Retinal pigment epithelial cell (primary cell): ENCODE results near the gene NFYC.

Source experiments
- DNase-seq: peaks from one replicate; pipeline ENCODE4 v3.0.0-alpha.2; 2010; ENCODE audit warnings: low read depth
- H3K4me3 ChIP-seq: 2 replicates; pipeline ENCODE4 v1.5.1; 2011; ENCODE audit warnings: mild to moderate bottlenecking, low read length, control low read depth, moderate library complexity
- TF ChIP-seq, protein P1 (sequence below): conservative IDR thresholded peaks from 2 replicates; pipeline ENCODE4 v1.5.1; 2011; ENCODE audit warnings: low read depth, low read length, control low read depth, inconsistent platforms

The NFYC gene

DNA sequence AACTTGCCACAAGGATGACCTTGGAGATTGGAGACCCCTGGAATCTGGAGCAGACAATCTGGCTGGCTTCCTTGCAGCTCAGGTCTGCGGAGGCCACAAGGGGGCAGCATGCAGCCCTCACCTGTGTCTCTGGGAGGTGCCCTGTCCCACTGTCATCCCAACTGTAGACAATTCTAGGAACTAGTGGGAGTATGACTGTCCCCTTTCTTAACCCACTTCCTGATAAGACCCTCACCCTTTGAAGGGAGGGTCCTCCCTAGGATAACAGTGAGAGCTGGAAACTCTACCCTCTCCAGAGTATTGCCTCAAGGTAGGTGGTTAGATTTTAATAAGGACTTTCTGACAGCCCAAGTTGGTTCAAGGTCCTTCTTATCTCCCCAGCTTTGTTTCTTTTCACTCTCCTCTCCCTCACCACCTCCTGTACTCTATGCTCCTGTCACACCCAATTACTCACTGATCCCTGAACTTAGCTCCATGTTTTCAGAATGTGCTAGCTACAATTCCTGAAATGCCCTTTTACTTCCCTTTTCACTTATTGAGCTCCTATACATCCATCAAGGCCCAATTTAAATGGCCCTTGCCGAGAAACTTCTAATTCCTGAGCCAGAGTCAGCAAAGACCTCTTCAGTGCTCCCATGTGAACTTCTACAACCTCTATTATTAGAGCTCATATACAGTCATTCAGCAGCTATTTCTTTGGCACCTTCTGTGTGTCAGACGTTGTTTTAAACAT lies 82.9 kb downstream of the NFYC start:
- no peak for DNase-seq
- H3K4me3 ChIP-seq, result no peak overlapping the region
- TF ChIP-seq, protein P1, sequence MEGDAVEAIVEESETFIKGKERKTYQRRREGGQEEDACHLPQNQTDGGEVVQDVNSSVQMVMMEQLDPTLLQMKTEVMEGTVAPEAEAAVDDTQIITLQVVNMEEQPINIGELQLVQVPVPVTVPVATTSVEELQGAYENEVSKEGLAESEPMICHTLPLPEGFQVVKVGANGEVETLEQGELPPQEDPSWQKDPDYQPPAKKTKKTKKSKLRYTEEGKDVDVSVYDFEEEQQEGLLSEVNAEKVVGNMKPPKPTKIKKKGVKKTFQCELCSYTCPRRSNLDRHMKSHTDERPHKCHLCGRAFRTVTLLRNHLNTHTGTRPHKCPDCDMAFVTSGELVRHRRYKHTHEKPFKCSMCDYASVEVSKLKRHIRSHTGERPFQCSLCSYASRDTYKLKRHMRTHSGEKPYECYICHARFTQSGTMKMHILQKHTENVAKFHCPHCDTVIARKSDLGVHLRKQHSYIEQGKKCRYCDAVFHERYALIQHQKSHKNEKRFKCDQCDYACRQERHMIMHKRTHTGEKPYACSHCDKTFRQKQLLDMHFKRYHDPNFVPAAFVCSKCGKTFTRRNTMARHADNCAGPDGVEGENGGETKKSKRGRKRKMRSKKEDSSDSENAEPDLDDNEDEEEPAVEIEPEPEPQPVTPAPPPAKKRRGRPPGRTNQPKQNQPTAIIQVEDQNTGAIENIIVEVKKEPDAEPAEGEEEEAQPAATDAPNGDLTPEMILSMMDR, result peak; percentile 94

DNA sequence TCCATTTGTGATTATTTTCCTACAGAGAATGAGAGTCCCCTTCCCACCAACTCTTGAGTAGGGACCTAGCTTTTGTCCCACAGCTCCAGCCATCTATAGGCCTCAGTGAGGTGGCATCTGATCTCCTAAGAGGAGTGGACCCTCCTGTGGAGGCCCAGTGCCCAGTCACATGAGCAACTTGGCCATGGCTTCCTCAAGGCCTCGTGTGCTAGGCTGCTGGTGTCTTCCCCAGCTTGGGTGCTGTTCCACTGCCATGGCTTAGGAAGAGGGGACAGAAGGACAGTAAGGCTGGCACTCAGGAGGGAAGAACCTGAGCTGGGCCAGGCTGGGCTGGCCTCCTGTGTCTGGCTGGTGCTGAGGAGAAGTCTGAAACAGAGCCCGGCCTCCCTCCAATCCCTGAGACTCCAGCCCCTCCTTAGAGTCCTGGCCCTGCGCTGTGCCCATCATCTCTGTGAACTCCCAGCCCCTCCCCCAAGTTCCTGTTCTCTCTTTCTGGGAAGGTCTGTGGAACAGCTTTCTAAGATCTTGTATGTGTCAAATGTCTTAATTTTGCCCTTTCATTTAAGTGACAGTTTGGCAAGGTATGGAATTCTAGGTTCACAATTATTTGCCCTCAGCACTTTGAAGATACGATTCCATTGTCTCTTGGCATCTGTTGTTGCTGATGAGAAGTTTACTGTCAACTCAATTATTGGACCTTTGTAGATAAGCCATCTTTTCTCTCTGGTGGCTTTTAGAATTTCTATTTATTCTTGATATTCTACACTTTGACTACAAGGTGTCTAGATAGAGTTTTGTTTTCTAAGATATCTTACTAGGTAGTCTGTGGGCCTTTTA lies 85.0 kb downstream of the NFYC start:
- no peak overlapping the region for H3K4me3 ChIP-seq
- no peak for DNase-seq
- TF ChIP-seq, protein P1, result no peak

DNA sequence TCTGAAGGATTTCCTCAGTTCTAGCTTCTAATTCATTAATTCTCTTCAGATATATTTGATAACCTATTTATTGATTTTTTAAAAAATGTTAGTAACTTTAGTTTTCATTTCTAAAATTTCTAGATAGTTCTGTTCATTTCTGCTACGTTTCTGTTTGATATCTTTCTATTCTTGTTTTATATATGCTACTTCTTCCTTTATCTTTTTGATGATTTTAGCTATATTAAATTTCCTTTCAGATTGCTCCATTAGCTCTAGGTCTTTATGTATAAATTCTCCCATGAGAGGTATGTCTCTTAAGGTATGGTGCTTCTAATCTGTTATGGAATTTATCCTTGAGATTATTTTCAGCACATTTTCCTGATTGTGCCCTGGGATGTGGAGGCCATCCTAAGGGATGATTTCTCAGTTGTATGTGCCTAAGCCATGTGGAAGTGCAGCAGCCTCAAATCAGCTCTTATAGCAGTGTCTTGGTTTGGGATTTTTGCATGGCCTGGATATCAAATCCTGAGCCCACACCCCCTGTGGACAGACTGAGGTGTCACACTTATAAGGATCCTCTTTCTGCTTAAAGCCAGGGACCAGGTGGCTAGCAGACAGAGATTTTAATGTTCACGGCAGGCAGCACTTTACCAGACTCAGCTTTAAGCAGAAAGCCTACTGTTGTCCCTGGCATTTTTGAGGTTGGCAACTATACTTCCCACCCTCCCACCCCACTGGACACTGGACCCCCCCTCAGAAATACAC lies 85.9 kb downstream of the NFYC start:
- H3K4me3 ChIP-seq, result no peak overlapping the region
- TF ChIP-seq, protein P1, result no peak
- no peak for DNase-seq

DNA sequence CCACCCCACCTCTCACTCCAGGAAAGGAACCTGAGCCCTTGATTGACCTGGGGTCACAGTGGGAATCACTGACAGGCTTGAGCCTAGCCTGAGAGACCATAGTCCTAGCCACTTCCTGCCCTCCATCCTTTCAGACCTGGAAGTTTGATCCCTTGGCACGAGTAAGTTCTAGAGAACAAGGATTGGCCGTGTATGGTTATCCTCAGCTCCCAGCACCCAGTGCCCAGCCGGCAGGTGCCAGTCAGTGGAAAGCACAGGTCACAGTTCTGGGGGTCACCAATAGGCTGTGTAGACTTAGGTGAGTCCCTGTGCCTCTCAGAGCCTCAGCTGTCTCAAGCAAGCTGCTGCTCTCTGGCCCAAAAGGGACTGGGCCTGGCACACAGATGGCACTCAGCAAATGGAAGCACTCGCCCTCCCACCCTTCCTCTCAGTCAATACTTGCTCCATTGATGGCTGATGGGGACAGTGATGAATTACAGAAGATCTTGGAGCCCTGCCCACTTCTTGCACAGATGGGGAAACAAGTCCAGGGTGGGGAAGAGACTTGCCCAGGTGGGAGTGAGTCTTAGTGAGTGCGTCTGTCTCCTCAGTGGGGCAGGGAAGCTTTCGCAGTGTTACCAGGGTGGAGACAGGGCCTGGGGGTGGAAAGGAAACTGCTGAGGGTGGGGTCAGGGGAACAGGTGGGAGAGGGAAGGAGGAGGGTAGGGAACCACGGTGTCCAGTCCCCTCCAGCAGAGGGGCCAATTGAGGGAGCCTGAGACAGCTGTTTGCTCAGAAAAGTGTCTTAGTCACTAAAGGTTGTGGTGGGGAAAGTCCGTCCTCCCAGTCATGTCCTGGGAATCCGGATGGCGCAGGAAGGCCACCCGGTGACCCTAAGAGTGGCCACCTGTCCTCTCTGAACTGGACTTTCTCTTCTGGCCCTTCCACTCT lies 89.4 kb downstream of the NFYC start:
- H3K4me3 ChIP-seq, result no peak overlapping the region
- no peak for DNase-seq
- TF ChIP-seq, protein P1, result no peak

DNA sequence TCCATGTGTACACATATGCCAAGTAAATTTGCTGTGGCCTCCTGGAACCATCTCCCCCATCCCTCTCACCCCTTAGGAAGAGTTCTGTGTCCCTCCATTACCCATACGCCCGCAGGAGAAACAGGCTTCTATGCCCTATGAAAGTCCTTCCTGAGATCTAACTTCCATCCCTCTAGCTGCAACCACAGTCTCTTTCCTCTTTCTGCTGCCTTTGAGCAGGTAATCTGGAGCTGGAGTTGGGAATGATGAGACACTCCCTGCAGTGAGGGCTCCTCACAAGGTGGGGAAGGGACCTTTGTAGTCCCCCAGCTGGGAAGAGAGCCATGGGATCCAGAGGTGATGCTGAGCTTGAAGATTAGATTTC lies 90.1 kb downstream of the NFYC start:
- TF ChIP-seq, protein P1, result no peak
- no peak overlapping the region for H3K4me3 ChIP-seq

DNA sequence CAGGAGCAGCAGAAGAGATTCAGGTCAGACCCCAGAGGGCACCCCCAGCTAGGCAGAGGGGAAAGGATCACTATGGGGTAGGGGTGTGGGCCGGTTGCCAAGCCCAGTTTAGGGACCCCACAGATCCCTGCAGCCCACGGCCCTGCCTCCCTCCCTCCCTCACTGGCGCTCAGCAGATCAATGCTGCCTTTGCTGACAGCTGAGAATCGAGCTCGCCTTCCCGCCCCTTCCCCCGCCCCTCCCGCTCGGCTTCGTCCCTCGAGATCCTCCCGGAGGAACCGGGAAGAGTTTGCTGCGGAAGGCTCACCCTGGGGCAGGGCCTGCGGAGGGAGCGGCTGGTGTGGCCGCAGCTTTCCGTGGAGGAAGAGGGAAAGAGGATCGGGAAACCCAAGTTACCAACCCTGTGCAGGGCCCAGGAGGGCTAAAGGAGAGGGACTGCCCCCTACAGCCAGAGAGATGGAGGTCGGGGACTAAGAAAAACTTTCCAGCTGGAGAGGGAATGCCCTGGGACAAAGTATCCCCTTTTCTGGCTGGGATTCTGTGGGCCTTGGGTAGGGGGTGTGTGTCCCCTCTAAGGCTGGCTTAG lies 91.0 kb downstream of the NFYC start:
- TF ChIP-seq, protein P1, result peak; percentile 45
- H3K4me3 ChIP-seq, result peak overlapping the region; percentile 9
- no peak for DNase-seq

More for the DNA sequence above, 90.1 kb downstream of the NFYC start:
- no peak for DNase-seq
